HPDE6-E6E7 (cell line): Measurements from ENCODE around the gene SPTBN1.

Experiments
- DNase-seq: peaks from one replicate; pipeline ENCODE4 v3.0.0; 2011; ENCODE audit warnings: missing footprints; ENCODE audit errors: extremely low spot score

The SPTBN1 gene

DNA sequence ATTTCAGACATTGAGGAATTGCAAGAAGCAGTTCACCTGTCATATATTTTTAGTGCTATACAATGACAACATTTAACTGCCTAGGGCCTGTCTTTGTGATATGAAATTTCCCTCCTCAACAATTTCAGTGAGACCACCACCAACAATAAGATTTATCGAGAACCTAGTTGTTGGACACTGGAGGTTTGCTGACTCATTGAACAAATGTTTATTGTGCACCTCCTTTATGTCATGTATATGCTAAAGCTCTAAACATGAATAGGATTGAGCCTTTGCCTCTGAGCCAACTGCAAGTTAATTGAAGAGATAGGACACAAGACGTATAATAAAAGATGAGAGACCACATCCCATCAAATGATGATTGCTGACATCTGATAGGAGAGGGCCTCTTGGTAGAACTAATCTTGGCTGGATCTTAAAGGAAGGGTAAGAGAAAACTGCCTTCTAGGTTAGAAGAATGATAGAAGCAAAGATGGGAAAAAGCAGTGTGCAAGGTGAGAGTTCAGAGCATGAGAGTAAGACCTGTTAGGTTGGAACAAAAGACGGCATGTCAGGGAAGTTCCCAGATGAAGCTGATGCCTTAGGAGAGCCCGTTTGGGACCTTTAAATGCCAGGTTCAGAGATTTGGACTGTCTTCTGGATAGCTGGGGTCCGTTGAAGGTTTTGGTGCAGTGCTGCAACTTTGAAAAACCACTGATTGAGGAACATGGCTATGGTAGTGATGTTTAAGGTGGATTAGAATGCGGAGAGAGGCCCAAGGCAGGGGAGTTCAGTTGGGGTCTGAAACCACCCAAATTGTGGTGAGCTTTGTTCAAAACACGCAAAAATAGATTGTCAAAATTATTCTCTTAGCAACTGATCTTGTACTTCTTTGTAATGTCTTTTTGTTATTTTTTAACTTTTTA lies 134.3 kb downstream of the SPTBN1 start:
- no peak for DNase-seq

DNA sequence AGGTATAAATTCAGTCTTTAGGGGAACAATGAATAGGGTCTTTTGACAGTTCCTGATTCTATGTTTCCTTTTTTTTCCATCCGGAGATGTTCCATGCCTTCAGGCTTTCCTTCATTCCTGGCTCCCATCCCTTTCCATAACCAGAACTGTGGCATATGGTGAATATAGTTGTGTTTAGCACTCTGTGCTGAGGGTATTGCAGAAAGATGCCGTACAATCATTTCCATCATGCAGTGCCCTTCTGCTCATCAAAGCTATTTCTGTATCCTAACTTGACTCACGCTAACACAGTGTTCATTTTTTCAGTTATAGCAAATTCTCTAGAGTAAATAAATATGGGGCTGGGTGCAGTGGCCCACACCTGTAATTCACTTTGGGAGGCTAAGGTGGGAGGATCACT lies 135.4 kb downstream of the SPTBN1 start:
- DNase-seq: no peak

DNA sequence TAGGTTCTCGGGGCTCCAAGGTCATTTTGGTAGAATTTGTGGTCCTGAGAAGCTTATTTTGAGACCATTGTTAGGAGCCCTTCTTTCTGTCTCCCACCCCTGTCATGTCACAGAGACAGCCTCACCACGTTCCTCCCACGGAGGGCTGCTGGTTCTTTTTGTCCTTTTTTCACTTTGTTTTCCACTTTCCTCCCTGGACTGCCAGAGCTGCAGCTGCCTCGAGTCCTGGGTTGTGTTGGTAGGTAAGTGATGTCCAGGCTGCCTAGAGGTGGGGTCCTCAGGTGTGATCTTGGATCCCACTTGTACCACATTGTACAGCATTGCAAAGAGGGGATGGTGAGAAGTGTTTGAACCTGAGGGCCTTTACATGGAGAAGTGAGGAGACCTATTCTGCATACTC lies 137.1 kb downstream of the SPTBN1 start:
- no peak for DNase-seq

DNA sequence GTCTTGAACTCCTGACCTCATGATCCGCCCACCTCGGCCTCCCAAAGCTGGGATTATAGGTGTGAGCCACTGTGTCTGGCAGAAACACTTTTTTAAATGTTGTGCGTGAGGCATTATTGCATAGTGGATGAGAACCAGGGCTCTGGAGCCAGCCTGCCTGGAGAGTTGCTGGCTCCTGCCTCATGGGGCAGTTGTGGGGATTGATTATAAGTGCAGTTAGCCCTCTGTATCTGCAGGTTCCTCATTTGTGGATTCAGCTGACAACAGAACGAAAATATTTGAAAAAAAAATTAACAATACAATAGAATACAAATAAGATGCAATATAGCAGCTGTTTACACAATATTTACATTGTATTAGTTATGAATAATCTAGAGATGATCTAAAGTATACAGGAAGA lies 137.9 kb downstream of the SPTBN1 start:
- DNase-seq: no peak

DNA sequence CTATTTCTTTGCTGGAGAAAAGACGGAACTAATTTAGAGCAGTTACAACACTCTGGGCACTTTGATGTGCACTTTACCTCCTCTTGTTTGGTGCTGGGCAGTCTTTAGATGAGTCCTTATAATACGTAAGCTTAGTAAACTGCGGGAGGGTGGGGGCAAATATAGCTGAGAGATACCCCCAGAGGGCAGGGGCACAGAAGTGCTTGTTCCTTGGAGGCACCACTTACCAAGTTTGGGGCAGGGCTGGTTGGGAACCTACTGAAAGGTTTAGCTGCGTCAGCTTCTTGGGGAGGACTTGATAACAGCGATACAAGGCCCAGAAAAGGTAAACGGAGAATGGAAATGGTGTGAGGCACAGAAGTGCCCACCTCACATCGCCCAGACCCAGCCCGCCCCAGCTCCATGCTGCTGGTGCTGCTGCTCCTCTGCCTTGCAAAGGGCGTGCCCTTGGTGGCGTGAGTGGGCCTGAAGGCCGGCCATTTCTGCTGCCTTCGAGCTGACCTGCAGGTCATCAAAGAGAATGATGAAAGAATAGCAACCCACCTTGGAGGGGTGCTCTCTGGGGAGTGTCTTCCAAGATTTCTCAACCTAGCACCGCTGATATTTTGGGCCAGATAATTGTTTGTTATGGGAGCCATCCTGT lies 139.2 kb downstream of the SPTBN1 start:
- no peak for DNase-seq

DNA sequence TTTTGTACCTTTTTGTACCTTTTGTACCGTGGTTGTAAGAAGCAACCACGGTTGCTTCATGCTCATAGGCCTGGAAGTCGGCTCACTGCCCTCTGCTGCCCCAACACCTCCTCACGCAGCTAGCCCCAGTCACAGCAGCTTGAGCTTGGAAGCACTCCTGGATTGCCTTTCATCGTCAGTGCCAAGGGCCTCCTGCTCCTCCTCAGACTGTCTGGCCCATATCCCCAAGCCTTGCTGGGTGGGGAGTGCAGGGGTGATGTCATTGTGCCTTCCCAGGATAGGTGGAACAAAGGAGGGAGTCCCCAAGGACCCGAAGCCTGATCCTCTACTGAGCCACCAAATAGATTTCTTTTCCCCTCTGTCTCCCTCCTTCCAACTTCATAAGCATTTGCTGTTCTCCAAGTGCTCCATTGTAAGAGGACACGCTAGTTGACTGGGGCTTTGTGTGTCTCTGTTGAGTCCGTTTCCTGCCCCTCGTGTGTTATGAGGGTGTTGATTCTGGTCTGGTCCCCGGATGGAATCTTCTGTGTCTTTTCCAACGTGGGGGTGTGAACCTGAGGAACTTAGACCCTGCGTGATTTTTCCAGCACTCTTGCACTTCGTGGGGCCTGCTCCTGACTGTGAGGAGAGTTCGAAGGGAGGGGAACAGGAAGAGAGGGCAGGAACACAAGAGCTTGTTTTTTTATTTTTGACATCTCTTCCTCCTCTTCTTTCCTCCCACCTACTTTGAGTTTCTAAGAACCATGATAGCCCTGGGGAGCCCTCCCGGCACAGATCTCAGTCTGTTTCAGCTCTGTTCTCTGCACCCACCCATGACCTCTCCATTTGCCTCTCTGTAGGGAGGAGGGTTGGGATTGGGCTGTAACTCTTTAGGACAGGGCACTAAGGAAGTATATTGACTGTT lies 140.1 kb downstream of the SPTBN1 start:
- DNase-seq: no peak

DNA sequence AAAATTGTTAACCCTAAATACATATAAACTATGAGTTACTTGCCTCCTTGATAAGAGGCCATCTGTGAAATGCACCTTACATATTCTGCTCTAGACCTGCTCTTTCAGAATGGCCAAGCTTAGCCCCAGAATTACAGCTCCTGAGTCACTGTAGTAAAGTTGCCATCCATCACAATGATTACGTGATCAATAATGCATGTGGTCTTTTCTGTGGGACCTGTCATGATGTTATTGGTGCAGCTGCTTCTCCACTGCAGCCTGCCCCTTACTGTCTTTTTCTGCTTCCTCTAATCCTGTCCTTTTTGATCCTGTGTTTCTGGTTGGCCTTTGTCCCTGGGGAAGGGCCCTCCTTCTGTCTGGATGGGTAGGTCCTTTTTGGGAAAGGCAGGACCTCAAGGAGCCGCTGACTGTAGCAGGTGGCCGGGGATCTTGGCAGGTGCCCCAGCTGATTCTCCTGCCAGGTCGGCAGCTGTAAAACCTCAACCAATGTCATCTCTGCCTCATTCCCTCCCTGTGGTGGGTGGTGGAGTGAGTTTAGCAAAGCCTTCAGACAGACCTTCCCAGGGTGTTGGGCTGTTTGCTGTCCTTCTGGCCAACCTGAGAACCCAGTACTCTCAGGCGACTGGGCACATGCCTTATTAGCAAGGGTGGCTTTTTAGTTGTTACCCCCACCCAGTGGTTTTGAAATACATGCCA lies 141.2 kb downstream of the SPTBN1 start:
- no peak for DNase-seq

DNA sequence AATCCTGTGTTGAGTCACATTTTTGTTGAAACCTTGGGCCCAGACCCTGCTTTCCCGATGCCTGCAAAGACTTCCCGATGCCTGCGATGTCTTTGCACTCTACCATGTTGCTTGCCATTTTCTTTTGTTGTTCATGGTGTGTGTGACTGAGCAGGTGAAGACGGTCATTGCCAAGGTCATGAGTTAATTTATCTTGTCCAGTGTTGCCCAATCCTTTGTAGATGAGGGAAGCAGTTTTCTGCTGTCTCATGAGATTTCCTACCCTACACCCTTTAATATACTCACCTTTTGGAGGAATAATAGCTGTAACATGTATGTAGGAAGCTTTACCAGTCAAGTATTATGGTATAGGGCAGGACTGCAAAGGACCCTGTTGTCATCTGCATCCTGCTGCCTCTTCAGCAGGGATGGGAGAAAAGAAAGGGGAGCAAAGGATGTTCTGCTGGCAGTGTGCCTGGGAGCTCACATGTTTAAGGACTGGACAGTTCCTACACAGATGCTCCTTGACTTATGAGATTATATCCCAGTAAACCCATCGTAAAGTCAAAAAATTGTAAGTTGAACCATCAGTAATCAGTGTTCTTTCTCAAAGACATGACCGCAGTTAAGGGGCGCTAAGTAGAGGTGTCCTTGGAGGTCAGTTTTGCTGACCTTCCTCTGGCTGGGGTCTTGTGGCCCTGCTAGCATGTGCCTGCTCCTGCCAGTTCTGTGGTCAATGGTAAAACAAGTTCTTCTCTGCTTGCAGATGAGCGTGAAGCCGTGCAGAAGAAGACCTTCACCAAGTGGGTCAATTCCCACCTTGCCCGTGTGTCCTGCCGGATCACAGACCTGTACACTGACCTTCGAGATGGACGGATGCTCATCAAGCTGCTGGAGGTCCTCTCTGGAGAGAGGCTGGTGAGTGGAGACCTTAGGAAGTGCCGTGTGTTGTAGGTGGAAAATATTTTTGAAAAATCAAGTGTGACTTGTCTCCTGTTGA lies 142.5 kb downstream of the SPTBN1 start:
- no peak for DNase-seq

DNA sequence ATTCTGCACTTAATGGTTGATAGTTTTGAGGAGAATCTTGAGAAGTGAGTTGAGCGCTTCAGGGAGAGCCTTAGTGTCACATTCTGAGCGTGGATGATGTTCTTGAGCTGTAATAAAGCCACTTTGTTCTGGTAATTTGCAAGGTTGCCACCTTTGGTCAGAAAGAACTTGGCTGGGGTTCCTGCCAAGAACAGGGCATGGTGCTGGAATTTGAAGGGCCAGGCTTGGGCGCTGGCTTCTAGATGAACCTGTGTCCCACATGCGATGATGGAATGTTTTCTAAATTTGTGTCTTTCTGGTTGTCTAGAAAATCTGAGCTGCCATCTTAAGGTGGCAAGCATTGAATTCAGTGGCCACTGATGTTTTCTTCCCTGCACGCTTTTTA lies 143.2 kb downstream of the SPTBN1 start:
- no peak for DNase-seq

DNA sequence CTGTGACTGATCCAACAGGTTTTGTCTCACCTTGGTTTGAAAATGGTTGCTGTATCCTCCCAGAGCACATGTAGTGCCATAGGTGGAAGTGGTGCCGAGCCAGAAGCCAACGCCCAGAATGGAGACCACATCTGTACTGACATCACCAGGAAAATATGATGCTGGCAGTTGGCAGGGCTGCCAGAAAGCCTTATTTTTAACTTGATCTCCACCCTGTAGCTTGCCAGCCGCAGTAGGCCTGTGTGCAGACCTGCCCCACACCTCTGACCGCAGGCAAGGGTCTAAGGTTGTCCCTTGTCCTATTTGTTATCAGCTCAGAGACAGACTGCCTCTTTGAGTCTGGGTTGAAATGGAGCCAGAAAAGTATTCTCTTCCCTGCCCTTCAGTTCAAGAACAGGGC lies 143.8 kb downstream of the SPTBN1 start:
- peak; percentile 58 for DNase-seq

DNA sequence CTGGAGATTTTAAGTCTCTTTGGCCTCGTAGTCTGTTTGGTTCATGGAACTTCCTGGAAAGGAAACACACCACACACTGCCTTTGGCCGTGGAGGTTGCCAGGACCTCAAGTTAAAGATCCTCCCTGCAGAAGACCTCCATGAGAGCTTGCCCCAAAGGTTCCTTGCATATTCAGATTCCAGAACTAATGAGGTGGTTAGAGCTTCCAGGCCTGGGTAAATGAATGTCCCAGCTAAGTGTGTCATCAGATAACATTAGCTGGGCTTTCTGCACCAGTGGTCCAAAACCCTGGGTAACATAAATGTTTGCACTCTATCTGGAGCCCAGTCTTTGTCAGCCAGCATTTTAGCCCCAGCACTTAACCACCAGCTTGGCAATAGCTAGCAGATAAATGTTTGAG lies 145.2 kb downstream of the SPTBN1 start:
- no peak for DNase-seq

DNA sequence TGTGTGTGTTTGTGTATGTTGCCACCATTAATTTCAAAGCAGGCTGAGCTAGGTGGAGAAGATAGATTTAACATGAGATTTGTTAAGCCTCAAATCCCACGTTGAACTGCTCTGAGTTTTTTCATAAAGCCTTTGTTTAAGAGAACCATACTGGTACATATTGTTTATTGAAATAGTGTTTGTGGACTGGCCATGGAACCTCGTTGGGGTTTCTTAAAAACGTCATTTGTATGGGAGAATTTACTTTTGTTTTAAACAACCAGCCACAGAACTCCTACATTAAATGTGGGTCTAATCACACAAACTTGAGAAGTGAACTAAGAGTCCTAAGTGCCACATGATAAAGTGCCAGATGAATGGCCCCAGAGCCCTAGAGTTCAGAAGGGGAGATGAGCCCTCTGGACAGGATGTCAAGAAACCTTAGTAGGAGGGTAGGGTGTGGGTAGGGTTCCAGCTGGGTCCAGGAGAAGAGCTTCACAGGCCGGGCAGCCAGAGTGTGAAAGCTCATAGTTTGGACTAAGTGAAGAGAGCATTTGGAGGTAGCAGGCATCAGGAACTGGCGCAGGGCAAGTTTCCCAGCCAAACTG lies 146.7 kb downstream of the SPTBN1 start:
- DNase-seq: no peak

DNA sequence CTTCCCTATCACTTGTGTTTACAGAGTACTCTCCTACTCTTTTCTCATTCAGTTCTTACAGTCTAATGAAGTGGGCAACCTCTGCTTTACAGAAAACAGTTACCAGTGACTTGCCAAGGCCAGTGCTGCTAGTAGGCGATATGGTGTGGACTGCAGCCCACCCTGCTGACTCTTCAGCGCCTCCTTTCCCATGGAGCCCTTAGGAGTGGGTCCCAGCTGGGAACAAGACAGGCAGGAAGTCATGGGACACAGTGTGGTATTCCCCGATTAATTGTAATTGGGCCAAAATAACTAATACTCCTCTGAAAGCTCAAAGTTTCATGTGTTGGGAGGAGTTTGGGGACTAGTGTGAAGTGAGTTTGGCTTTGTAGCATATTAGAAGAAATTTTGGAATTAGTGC lies 147.2 kb downstream of the SPTBN1 start:
- no peak for DNase-seq

DNA sequence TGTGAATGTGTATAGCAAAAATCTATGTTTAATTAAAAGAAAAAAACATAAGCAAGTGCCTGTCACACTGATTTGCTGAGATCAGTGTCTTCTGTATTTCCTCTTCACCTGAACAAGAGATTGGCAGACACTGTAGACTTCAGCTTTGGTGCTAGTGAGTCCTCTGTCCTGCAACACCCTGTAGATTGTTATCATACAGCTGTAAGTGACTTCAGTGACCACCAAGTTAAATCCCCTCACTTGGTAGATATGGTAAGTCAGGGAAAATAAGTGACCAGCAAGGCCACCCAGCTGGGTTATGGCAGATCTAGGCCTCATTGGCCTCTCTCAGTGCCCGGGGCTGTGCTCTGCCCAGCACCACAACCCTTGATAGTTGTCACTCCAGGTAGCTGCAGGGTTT lies 147.7 kb downstream of the SPTBN1 start:
- no peak for DNase-seq

DNA sequence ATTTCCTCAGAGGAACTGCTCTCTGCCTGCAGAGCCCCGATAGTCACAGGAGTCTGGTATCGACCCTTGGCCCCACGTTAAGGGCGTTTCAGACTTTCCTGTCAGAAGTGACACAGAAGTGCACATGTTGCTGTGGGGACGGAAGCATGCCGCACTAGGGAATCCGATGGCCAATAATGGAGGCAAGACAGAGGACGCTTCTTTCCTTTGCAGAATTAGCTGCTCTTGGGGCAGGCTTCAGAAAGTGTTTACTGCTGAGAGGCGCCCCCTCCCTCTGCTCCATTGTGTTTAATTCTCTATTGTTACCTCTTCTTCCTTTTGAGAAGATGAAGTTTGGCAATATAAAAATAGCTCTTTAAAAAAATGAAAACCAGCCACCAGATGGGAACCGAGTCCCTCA lies 148.7 kb downstream of the SPTBN1 start:
- no peak for DNase-seq

DNA sequence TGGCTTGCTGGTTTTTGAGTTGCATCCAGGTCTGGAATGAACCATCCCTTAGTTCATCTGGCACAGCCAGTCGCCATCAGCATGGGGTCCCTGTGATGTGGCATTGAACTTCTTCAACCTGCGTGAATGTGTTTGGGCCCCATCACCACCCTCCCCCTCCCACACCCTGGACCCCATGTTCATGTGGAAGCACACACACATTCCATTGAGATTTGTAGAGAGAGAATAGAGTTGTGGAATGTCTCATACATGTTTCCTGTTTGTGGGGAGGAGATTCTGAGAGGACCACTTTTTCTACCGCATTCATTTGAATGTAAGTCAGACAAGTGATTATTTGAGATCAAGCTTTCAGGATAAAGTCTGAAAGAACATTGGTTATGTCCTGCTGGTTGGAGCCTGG lies 149.7 kb downstream of the SPTBN1 start:
- DNase-seq: no peak

DNA sequence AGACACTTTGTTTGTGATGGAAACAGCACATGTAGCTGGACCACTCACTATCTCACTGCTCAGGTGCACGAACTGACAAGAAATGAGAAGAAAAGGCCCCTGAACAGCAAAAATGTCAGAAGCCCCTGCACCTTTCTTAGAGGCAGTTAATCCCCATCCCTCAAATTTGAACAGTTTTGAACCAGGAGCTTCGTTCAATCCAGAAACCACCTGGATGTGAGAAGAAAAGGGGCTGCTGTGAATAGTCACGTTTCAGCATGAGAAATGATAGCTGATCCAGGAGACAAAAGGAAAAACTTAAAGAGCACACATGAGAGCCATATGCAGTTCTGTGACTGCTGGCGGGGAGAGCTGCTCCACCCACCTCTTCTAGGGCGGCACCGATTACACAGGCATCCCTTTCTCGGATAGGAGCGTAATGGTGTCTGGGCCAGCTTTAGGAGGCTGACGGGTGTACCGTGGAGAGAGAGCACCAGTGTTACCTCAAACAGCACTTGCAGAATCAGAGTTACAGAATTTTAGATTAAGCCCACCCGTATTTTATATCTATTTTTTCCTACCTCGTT lies 150.3 kb downstream of the SPTBN1 start:
- DNase-seq: no peak

DNA sequence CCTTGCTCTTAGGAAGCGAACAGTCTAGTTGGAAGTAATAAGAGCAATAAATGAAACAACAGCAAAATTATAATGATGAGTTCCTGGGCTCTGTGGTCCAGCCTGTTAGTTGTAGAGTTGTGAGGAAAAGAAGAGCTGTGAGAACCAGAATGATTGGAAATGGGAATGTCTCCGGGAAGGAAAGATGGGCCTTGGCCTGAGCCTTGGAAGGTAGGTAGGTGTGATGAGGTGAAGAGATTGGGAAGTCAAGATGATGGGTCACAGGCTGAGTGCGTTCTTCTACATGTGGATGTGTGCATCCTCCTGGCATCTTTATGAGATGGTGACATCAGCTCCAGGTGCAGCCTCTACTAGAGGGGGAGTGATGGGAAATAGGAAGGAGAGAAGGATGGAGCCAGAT lies 152.1 kb downstream of the SPTBN1 start:
- no peak for DNase-seq

DNA sequence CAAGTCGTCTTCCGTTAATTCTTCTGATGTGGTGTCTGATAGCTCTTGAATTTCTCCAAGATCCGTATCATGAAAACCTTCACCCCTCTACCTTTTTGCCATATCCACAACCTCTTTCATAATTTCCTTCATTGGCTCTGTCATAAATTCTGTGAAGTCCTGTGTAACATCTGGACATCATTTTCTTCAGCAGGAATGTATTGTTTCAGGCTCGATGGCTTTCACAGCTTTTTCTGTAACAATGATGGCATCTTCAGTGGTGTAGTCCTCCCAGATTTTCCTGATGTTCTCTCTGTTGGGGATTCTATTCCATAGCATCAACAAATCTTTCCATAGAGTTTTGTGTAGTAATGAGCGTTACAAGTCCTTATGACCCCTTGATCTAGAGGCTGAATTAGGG lies 153.1 kb downstream of the SPTBN1 start:
- DNase-seq: no peak

DNA sequence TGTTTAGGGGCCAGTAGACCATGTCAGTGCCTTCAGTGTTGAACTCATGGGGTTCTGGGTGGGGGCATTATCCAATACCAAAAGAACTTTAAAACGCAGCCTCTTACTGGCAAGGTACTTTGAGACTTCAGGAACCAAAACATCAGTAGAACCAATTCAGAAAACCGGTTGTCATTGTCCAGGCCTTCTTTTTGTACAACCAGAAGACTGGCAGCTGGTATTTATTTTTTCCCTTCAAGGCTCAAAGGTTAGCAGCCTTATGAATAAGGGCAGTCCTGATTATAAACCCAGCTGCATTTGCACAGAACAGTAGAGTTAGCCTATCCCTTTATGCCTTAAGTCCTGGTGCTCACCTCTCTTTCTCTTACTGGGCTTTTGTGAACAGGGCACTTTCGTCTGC lies 153.5 kb downstream of the SPTBN1 start:
- DNase-seq: no peak
